H1 (cell line): ENCODE measurements around the gene CDC42EP3.

Experiments used
- CHD1 ChIP-seq: IDR thresholded peaks from 2 replicates; pipeline ENCODE4 v1.6.1; 2012; ENCODE audit warnings: low read depth, low read length, improper control_type of control experiment
- CREB1 ChIP-seq: IDR thresholded peaks from 2 replicates; pipeline ENCODE4 v1.6.1; 2012; ENCODE audit warnings: inconsistent platforms
- EP300 ChIP-seq, 2 experiments: IDR thresholded peaks; 1 replicate in 1 of 2; 2 replicates in 1 of 2; pipeline ENCODE4 v1.6.1; 2011 to 2012; ENCODE audit warnings: low read depth in 2 of 2, low read length in 2 of 2, mild to moderate bottlenecking in 2 of 2, borderline replicate concordance in 1 of 2, inconsistent platforms in 1 of 2, moderate library complexity in 1 of 2
- MAX ChIP-seq: IDR thresholded peaks from 2 replicates; pipeline ENCODE4 v1.6.1; 2012; ENCODE audit warnings: inconsistent platforms
- TF ChIP-seq, protein P1 (sequence below), 3 experiments: IDR thresholded peaks; 1 replicate in 2 of 3; 2 replicates in 1 of 3; pipeline versions ENCODE4 v1.5.1 to v1.6.1; 2011; ENCODE audit warnings: low read length in 3 of 3, mild to moderate bottlenecking in 3 of 3, inconsistent platforms in 2 of 3, low read depth in 1 of 3, moderate library complexity in 1 of 3; ENCODE audit not compliant: insufficient read depth in 1 of 3; ENCODE audit errors: control extremely low read depth in 1 of 3

DNA sequence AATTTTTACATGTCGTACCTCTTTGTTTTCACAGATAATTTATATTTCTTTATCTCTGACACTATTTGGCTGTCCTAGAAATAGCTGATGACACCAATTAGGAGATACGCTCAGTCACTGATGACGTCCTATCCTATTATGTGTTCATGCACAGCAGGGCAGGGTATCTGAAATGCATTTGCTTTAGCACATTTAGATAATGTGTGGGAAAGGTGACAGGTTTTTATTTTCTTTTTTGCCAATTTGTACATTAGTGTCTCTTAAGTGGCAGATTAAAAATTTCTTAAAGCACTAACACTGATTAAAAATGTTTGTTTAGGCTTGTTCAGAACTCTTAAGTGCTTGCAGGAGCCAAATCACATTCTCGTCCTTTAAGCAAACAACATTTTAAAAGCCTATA lies 39.7 kb downstream of the CDC42EP3 start:
- TF ChIP-seq, protein P1, sequence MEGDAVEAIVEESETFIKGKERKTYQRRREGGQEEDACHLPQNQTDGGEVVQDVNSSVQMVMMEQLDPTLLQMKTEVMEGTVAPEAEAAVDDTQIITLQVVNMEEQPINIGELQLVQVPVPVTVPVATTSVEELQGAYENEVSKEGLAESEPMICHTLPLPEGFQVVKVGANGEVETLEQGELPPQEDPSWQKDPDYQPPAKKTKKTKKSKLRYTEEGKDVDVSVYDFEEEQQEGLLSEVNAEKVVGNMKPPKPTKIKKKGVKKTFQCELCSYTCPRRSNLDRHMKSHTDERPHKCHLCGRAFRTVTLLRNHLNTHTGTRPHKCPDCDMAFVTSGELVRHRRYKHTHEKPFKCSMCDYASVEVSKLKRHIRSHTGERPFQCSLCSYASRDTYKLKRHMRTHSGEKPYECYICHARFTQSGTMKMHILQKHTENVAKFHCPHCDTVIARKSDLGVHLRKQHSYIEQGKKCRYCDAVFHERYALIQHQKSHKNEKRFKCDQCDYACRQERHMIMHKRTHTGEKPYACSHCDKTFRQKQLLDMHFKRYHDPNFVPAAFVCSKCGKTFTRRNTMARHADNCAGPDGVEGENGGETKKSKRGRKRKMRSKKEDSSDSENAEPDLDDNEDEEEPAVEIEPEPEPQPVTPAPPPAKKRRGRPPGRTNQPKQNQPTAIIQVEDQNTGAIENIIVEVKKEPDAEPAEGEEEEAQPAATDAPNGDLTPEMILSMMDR (IDR thresholded peaks at IDR 0.05; ENCODE audit: control extremely low read depth in 1 of 3, insufficient read depth in 1 of 3, low read depth in 1 of 3, low read length in 3 of 3): no peak
- no peak for TF ChIP-seq CREB1
- TF ChIP-seq CHD1: no peak
- TF ChIP-seq MAX: no peak
- TF ChIP-seq EP300 (IDR thresholded peaks at IDR 0.05; ENCODE audit: borderline replicate concordance in 1 of 2, low read depth in 2 of 2, low read length in 2 of 2): no peak
